GM12878 (cell line): Measurements from ENCODE around the gene DPM1. TPM values are rescaled to one million over a fixed set of nuclear protein-coding genes. Genes with fewer than 3 reads are reported as not detected.

ENCODE experiments used
- ATF2 ChIP-seq: IDR thresholded peaks from 2 replicates; pipeline ENCODE4 v1.6.1; 2012; ENCODE audit warnings: low read length, inconsistent platforms
- CHD4 ChIP-seq: fragments of 200-600 bp; sonication (generic); IDR thresholded peaks from 2 replicates; pipeline ENCODE4 v1.6.1; 2016; ENCODE audit warnings: mild to moderate bottlenecking
- ELK1 ChIP-seq: IDR thresholded peaks from 2 replicates; pipeline ENCODE4 v1.6.1; 2012; ENCODE audit warnings: low read depth, low read length, improper control_type of control experiment
- HCFC1 ChIP-seq: fragments of 150-350 bp; IDR thresholded peaks from 2 replicates; pipeline ENCODE4 v1.6.1; 2014; ENCODE audit warnings: low read length
- HDAC6 ChIP-seq: fragments of 200-600 bp; sonication (generic); IDR thresholded peaks from one replicate; pipeline ENCODE4 v1.8.0; 2017; ENCODE audit warnings: antibody characterized with exemption; ENCODE audit not compliant: unreplicated experiment
- HSF1 ChIP-seq: fragments of 150-350 bp; IDR thresholded peaks from 2 replicates; pipeline ENCODE4 v1.6.1; 2014; ENCODE audit warnings: mild to moderate bottlenecking, low read depth, low read length
- IKZF1 ChIP-seq: fragments of 450-650 bp; conservative IDR thresholded peaks from 2 replicates; pipeline ENCODE4 v1.6.1; 2017; ENCODE audit warnings: antibody characterized with exemption, mild to moderate bottlenecking
- IRF5 ChIP-seq: fragments of 450-650 bp; IDR thresholded peaks from 2 replicates; pipeline ENCODE4 v1.6.1; 2017; ENCODE audit warnings: borderline replicate concordance
- JUNB ChIP-seq: IDR thresholded peaks from 2 replicates; pipeline ENCODE4 v1.6.1; 2016; ENCODE audit warnings: antibody characterized with exemption, mild to moderate bottlenecking
- MEF2B ChIP-seq: fragments of 450-650 bp; IDR thresholded peaks from 2 replicates; pipeline ENCODE4 v1.6.1; 2018; ENCODE audit warnings: mild to moderate bottlenecking, moderate library complexity; ENCODE audit not compliant: partially characterized antibody, poor library complexity, severe bottlenecking
- MYB ChIP-seq: fragments of 150-350 bp; IDR thresholded peaks from 2 replicates; pipeline ENCODE4 v1.6.1; 2014; ENCODE audit warnings: mild to moderate bottlenecking, low read depth, low read length, borderline replicate concordance
- NFYB ChIP-seq: IDR thresholded peaks from 2 replicates; pipeline ENCODE4 v1.6.1; 2011; ENCODE audit warnings: low read depth, mild to moderate bottlenecking, low read length, improper control_type of control experiment, moderate library complexity; ENCODE audit not compliant: insufficient read depth
- NR2F1 ChIP-seq: fragments of 450-650 bp; conservative IDR thresholded peaks from 2 replicates; pipeline ENCODE4 v1.6.1; 2017; ENCODE audit warnings: mild to moderate bottlenecking
- RB1 ChIP-seq: fragments of 450-650 bp; formaldehyde crosslinking; IDR thresholded peaks from 2 replicates; pipeline ENCODE4 v1.6.1; 2017; ENCODE audit warnings: mild to moderate bottlenecking, borderline replicate concordance
- RBBP5 ChIP-seq: fragments of 200-600 bp; sonication (generic); conservative IDR thresholded peaks from 2 replicates; pipeline ENCODE4 v1.6.1; 2016
- RFX5 ChIP-seq: IDR thresholded peaks from 2 replicates; pipeline ENCODE4 v1.6.1; 2011; ENCODE audit warnings: low read depth, low read length, improper control_type of control experiment
- SIX5 ChIP-seq: IDR thresholded peaks from 2 replicates; pipeline ENCODE4 v1.6.1; 2011; ENCODE audit warnings: mild to moderate bottlenecking, low read depth, low read length, moderate library complexity; ENCODE audit not compliant: severe bottlenecking
- SMARCA5 ChIP-seq: fragments of 450-650 bp; IDR thresholded peaks from 2 replicates; pipeline ENCODE4 v1.6.1; 2017; ENCODE audit warnings: mild to moderate bottlenecking
- STAT1 ChIP-seq: fragments of 450-650 bp; conservative IDR thresholded peaks from 2 replicates; pipeline ENCODE4 v1.6.1; 2014; ENCODE audit warnings: antibody characterized with exemption, mild to moderate bottlenecking
- STAT3 ChIP-seq: IDR thresholded peaks from 2 replicates; pipeline ENCODE4 v1.6.1; 2011; ENCODE audit warnings: low read depth, low read length, improper control_type of control experiment
- ZNF687 ChIP-seq: fragments of 450-650 bp; IDR thresholded peaks from 2 replicates; pipeline ENCODE4 v1.6.1; 2017; ENCODE audit warnings: mild to moderate bottlenecking, moderate library complexity
- polyA plus RNA-seq, 11 experiments: library from polyadenylated mRNA; depleted of rRNA in 4 of 11; unstranded in 6 of 11; stranded (reverse) in 5 of 11; fragments of >200 nt; fragmentation: Nextera tagmentation in 4 of 11; fragmentation: Illumina TruSeq in 1 of 11; extraction: Ambion mirVana in 4 of 11; extraction: Trizol in 1 of 11; gene quantifications; 1 replicate in 1 of 11; 2 replicates in 10 of 11; pipeline versions ENCODE4 v1.2.1 to v1.2.3, GENCODE V29; 2011 to 2016; ENCODE audit warnings: inconsistent platforms in 2 of 11, missing spikeins in 2 of 11, low read depth in 1 of 11
- total RNA-seq, 4 experiments: library from RNA; depleted of rRNA in 3 of 4; stranded (reverse); fragments of >200 nt in 3 of 4; fragmentation: Illumina TruSeq in 1 of 4; extraction: Trizol in 1 of 4; gene quantifications; 2 replicates each; pipeline versions ENCODE4 v1.2.1 to v1.2.3, GENCODE V29; 2013 to 2021

DPM1 gene
- total and polyA plus RNA-seq, 10 of the 15 experiments (the other 5 are each of a cell fraction or from before 2014, with no cell fraction given) = 53.3 to 167 (median 108) TPM

- TF ChIP-seq STAT3 (peak; percentile 43; the same call in 1 of the 2 replicates), JUNB (peak; percentile 28; the same call in 1 of the 2 replicates), ATF2 (peak; percentile 77), SIX5 (no peak), IRF5 (no peak), SMARCA5 (peak; percentile 100), HDAC6 (no peak), HSF1 (no peak; the same call in 1 of the 2 replicates), RFX5 (peak; percentile 63; the same call in 1 of the 2 replicates), ZNF687 (peak; percentile 82), CHD4 (no peak), ELK1 (peak; percentile 54; the same call in 1 of the 2 replicates), RB1 (peak; percentile 75; the same call in 1 of the 2 replicates), MEF2B (peak; percentile 25), RBBP5 (no peak), NR2F1 (no peak), IKZF1 (peak; percentile 69), MYB (no peak), STAT1 (no peak; the same call in 1 of the 2 replicates), NFYB (no peak), HCFC1 (peak; percentile 61)
These were observed 28.8 kb downstream of the DPM1 start (continued) for GRCh38 chr20:50929299-50930138.
